ENCODE measurements around the gene TRIP13. TPM values are rescaled to one million over a fixed set of nuclear protein-coding genes. Genes with fewer than 3 reads are reported as not detected.

TRIP13 gene
- total RNA-seq, 1 donor from 2014 or later: 3.9 TPM

GRCh38 chr5:863244-863805 is 29.4 kb upstream of the TRIP13 start:
- peaks cover 3% of the 10 kb centered on the region for H3K4me1 Mint-ChIP-seq (ENCODE audit: low read depth, unreplicated experiment)
- peaks cover 2% of the 10 kb centered on the region for H3K27me3 Mint-ChIP-seq (ENCODE audit: unreplicated experiment)
- H3K27ac Mint-ChIP-seq (ENCODE audit: unreplicated experiment): no peak overlapping the region
- TF ChIP-seq, protein P1, sequence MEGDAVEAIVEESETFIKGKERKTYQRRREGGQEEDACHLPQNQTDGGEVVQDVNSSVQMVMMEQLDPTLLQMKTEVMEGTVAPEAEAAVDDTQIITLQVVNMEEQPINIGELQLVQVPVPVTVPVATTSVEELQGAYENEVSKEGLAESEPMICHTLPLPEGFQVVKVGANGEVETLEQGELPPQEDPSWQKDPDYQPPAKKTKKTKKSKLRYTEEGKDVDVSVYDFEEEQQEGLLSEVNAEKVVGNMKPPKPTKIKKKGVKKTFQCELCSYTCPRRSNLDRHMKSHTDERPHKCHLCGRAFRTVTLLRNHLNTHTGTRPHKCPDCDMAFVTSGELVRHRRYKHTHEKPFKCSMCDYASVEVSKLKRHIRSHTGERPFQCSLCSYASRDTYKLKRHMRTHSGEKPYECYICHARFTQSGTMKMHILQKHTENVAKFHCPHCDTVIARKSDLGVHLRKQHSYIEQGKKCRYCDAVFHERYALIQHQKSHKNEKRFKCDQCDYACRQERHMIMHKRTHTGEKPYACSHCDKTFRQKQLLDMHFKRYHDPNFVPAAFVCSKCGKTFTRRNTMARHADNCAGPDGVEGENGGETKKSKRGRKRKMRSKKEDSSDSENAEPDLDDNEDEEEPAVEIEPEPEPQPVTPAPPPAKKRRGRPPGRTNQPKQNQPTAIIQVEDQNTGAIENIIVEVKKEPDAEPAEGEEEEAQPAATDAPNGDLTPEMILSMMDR (IDR thresholded peaks at IDR 0.05; ENCODE audit: partially characterized antibody, unreplicated experiment): no peak
- no peaks in the 10 kb centered on the region for H3K36me3 Mint-ChIP-seq (ENCODE audit: unreplicated experiment)
- no peak overlapping the region for H3K4me3 Mint-ChIP-seq (ENCODE audit: unreplicated experiment)
- DNase-seq: no peak
- peaks cover 8% of the 10 kb centered on the region for H3K9me3 Mint-ChIP-seq (ENCODE audit: unreplicated experiment)

- peaks cover 3% of the 10 kb centered on the region for H3K4me1 Mint-ChIP-seq (ENCODE audit: low read depth, unreplicated experiment)
- TF ChIP-seq, protein P1 (IDR thresholded peaks at IDR 0.05; ENCODE audit: partially characterized antibody, unreplicated experiment): no peak
- no peak overlapping the region for H3K27ac Mint-ChIP-seq (ENCODE audit: unreplicated experiment)
- no peaks in the 10 kb centered on the region for H3K27me3 Mint-ChIP-seq (ENCODE audit: unreplicated experiment)
- H3K36me3 Mint-ChIP-seq (ENCODE audit: unreplicated experiment): peaks cover 3% of the 10 kb centered on the region
- H3K9me3 Mint-ChIP-seq (ENCODE audit: unreplicated experiment): peaks cover 8% of the 10 kb centered on the region
- H3K4me3 Mint-ChIP-seq (ENCODE audit: unreplicated experiment): no peak overlapping the region
- no peak for DNase-seq
These were observed 28.1 kb upstream of the TRIP13 start for GRCh38 chr5:864492-865167.

GRCh38 chr5:865168-865521 is 27.5 kb upstream of the TRIP13 start:
- Mint-ChIP-seq H3K36me3 (ENCODE audit: unreplicated experiment) (peaks cover 5% of the 10 kb centered on the region), H3K9me3 (ENCODE audit: unreplicated experiment) (peaks cover 8% of the 10 kb centered on the region), H3K27me3 (ENCODE audit: unreplicated experiment) (no peaks in the 10 kb centered on the region), H3K4me3 (ENCODE audit: unreplicated experiment) (no peak overlapping the region), H3K4me1 (ENCODE audit: low read depth, unreplicated experiment) (peaks cover 3% of the 10 kb centered on the region), H3K27ac (ENCODE audit: unreplicated experiment) (no peak overlapping the region)
- DNase-seq: no peak
- TF ChIP-seq, protein P1 (IDR thresholded peaks at IDR 0.05; ENCODE audit: partially characterized antibody, unreplicated experiment): no peak

DNA sequence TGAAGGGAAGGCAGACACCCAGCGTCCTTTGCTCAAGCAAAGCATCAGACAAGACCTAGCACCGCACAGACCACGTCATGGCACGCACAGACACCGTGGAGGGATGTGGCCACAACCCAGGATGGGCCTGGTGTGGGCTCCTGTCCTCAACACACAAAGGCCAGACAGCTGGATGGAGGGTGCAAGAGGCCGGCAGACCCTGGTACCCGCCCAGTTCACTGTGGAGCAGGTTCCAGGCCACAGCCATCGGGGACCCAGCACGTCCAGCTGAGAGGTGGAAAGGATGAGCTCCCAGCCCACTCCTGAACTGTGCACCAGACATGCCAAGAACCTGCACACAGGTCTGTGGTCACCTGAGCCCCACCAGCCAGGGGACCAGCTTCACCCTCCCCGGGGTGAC is 26.9 kb upstream of the TRIP13 start:
- Mint-ChIP-seq H3K36me3 (ENCODE audit: unreplicated experiment) (peaks cover 5% of the 10 kb centered on the region), H3K27me3 (ENCODE audit: unreplicated experiment) (no peaks in the 10 kb centered on the region), H3K4me1 (ENCODE audit: low read depth, unreplicated experiment) (peaks cover 3% of the 10 kb centered on the region), H3K9me3 (ENCODE audit: unreplicated experiment) (peaks cover 6% of the 10 kb centered on the region), H3K4me3 (ENCODE audit: unreplicated experiment) (no peak overlapping the region), H3K27ac (ENCODE audit: unreplicated experiment) (no peak overlapping the region)
- TF ChIP-seq, protein P1 (IDR thresholded peaks at IDR 0.05; ENCODE audit: partially characterized antibody, unreplicated experiment): no peak
- no peak for DNase-seq

DNA sequence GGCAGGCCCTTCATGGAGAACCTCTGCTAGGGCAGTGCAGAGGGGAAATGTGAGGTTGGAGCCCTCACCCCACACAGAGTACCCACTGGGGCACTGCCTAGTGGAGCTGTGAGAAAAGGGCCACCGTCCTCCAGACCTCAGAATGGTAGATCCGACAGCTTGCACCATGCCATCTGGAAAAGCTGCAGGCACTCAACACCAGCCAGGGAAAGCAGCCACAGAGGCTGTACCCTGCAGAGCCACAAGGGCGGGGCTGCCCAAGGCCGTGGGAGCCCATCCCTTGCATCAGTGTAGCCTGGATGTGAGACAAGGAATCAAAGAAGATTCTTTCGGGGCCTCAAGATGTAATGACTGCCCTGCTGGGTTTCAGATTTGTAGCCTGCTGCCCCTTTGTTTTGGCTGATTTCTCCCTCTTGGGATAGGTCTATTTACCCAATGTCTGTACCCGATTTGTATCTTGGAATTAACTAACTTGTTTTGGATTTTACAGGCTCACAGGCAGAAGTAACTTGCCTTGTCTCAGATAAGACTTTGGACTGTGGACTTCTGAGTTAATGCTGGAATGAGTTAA is 25.3 kb upstream of the TRIP13 start:
- Mint-ChIP-seq H3K4me1 (ENCODE audit: low read depth, unreplicated experiment) (peaks cover 3% of the 10 kb centered on the region), H3K9me3 (ENCODE audit: unreplicated experiment) (peaks cover 4% of the 10 kb centered on the region), H3K4me3 (ENCODE audit: unreplicated experiment) (no peak overlapping the region), H3K27me3 (ENCODE audit: unreplicated experiment) (no peaks in the 10 kb centered on the region), H3K27ac (ENCODE audit: unreplicated experiment) (no peak overlapping the region), H3K36me3 (ENCODE audit: unreplicated experiment) (peaks cover 5% of the 10 kb centered on the region)
- TF ChIP-seq, protein P1 (IDR thresholded peaks at IDR 0.05; ENCODE audit: partially characterized antibody, unreplicated experiment): peak; percentile 11
- no peak for DNase-seq

Data from glutamatergic neuron (in vitro differentiated cells).